Measurements from ENCODE around the gene MMP20.
"Not testable (repeated sequence)": the region's sequence is repeated elsewhere in the genome, so short reads cannot be mapped to it uniquely, and the experiment has no call there.

Gene MMP20

DNA sequence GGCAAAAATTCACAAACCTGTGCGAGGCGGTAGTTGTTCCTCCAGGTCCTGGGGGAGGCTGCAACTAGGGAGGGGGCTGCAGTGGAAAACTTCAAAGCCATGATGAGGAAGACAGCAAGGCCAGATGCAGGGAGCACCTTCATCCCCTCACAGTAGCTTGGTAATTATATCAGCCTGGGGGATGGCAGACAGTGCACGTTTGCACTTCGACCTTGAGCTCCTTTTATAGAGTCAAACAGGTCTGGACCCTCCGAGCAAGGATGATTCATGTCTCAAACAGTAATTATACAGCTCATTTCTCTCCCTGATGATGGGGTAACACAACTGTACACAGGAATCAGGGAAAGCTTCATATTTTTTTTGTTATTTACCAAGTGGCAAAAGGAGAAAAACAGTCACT, at the start of gene MMP20:
TSS of gene MMP20 (minus strand) at position 156 of the 400 bp plus-strand sequence. CDS start at position 143, 13 bp downstream.
- DNase-seq = no peak

DNA sequence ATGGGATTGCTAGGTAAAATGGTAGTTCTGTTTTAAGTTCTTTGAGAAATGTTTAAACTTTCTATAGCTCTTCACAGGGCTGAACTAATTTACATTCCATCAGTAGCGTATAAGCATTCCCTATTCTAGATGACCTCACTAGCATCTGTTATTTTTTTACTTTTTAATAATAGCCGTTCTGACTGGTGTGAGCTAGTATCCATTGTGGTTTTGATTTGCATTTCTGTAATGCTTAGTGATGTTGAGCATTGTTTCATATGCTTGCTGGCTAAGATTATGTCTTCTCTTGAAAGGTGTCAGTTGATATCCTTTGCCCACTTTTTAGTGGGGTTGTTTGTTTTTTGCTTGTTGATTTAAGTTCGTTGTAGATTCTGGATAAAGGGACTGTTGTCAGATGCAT, 44.5 kb upstream of the MMP20 start:
- no peak for DNase-seq

DNA sequence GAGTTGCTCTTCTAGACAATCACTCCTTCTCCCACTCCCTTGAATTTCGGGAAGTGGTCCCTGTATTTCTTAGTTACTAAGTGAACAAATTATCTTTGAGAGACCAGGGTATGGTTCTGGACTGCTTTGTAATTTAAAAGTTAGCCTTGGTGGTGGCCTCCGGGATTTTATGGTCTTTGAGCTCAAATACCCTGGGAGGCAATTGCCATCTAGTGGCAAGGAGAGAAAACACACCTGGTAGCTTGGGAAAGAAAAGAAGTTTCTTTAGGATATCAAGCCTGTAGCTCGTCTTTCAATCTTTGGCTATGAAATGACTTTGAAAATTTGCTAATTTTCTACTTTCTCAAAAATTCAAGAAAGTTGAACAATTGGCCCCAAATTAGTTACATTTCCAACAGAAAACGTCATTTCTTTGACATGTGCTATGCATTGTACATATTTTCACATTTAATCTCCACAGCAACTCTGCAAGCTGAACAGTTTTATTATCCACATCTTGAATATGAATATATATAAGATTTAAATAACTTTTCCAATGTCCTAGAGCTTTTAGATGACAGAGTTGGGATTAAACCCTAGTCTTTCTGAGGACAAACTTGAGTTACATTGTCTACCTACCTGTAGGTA, 41.3 kb upstream of the MMP20 start:
- peak; percentile 13 for DNase-seq

GRCh38 chr11:102664001-102664752, 39.0 kb upstream of the MMP20 start:
- no peak for DNase-seq

DNA sequence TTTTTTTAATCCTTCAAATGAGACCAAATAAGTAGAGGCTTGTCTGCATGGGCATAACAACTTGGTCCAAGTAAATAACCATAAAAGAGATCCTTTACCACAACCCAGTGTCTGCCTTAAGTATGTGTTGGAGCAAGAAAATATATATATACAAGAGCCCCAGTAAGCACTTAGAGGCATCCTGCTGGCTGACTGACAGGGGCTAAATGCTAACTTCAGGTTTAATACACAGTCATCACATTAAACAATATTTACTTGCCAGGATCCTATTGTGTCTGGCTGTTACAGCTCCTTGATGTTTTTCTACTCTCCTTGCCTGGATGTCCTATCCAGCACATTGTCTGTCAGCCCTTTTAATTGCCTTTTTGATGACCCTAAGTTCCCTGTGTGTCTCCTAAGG, 37.5 kb upstream of the MMP20 start:
- no peak for DNase-seq

GRCh38 chr11:102661040-102661439, 35.9 kb upstream of the MMP20 start:
- DNase-seq = no peak

- DNase-seq = no peak
Observed at GRCh38 chr11:102656528-102656927, 31.4 kb upstream of the MMP20 start.

DNA sequence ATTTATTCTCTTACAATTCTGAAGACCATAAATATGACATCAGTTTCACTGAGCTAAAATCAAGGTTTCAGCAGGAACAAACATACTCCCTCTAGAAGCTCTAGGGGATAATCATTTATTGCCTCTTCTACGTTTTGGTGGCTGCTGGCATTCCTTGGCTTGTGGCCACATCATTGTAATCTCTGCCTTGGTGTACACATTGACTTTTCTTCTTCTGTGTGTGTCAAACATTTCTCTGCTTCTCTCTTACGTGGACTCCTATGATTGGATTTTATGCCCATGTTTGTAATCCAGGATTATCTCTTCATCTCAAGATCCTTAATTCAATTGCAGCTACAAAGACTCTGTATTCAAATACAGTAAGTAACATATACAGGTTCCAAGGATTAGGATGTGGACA, 30.4 kb upstream of the MMP20 start:
- no peak for DNase-seq

GRCh38 chr11:102654761-102655160, 29.6 kb upstream of the MMP20 start:
- no peak for DNase-seq

GRCh38 chr11:102653744-102654291, 28.7 kb upstream of the MMP20 start:
- no peak for DNase-seq

GRCh38 chr11:102647430-102647829, 22.3 kb upstream of the MMP20 start:
- DNase-seq = no peak

DNA sequence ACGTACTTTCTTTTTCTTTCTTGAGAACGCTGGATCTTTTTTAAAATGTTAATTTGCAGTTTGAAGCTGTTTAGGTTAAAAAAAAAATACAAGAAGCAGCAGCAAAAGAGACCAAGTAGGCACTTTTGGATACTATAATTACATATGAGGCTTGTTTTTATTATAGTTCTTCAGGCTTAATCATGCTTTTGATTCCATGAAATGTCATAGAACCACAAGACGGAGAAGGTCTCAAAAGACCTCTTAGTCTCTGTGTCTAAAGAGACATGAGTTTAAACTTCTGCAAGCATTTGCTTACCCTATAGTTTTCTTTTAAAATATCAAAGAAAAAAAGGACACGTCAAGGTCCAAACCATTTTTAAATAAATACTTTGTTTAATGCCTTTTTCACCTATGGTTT, 18.8 kb upstream of the MMP20 start:
- DNase-seq = no peak

DNA sequence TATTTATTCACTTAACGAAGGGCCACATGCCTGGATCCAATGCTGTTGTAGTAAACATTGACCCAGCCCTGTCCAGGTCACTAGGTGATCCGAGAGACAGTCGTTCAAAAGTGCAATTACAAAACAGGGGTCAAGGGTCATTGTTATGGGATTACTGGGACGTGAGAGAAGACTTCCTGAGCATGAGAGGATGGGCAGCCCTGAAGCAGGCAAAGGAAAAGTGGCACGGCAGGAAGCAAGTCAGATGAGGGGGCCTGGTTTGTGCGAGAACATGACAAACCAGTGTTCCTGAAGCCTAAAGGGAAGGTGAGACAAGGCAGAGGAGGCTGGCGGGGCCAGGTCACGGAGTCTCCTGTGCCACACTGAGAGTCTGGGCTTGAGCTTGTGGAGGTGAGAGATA, 15.8 kb upstream of the MMP20 start:
- no peak for DNase-seq

DNA sequence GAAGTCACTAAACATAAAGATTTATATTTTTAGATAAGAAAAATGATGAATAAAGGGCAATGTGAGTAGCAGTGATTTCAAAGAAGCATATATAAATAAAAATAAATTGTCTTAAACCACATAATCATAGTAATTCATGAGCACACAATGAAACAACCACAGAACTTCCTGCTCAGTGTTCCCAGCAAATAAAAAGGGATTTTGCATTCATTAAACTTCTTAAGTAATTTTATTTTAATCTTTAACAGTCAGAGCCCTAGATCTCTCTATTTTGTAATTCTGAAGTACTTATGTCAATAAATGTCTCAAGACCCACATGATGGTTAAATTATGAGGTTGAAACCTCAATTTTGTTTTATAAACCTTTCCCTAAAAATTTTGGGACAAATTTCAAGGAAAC, 14.5 kb upstream of the MMP20 start:
- DNase-seq = no peak

- DNase-seq = no peak
Observed at GRCh38 chr11:102637731-102638130, 12.6 kb upstream of the MMP20 start.

GRCh38 chr11:102633385-102634026, 8.4 kb upstream of the MMP20 start:
- DNase-seq = no peak

DNA sequence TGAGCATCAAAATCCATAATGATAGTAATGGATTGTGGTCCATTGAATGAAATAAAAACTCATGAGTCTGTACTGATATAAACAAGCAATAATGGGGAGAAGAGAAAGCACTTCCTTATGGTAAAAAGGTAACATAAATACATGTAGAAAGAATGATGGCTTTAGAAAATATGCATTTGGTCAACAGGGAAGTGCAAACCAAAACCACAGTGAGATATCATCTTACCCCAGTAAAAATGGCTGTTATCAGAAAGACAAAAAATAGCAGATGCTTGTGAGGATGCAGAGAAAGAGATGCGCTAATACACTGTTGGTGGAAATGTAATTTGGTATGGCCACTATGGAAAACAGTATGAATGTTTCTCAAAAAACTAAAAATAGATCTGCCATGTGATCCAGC, 6.9 kb upstream of the MMP20 start:
- no peak for DNase-seq

DNA sequence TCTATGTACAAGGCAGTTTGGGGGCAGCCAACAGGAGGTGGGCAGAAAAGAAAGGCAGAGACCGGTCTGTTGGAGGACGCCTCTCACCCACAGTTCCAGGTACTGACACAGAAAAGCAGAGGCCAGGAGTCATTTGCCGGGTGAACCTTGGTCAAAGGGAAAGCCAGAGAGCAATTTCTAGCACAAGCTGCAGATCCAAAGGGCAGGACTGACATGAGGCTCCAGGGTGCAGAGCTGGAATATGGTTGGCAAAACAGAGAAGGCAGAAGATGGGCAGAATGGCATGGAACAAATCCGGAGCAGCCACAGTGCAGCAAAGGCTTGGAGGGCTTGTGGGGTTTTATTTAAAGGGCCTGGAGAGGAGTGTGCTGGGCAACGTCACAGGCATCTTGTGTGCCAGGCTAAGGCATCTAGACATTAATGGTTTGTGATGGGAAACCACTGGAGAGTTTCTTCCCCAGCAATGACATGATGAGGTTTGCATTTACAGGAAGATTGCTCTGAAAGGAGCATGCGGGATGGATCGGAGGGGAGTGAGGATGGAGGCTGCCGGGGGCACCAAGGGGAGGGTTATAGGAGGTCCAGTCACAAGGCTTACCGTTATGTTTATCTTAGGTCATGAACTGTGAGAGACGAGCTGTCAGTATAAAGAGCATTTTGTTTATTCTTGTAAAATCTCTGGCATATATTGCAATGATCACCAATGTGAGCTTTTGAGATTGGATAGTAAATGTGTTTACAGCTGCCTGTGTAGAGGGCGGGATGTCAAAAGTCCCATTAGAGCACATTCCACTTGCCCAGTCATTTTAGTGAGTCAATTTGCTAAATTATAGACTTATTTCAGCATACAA, 5.7 kb upstream of the MMP20 start:
- no peak for DNase-seq

DNA sequence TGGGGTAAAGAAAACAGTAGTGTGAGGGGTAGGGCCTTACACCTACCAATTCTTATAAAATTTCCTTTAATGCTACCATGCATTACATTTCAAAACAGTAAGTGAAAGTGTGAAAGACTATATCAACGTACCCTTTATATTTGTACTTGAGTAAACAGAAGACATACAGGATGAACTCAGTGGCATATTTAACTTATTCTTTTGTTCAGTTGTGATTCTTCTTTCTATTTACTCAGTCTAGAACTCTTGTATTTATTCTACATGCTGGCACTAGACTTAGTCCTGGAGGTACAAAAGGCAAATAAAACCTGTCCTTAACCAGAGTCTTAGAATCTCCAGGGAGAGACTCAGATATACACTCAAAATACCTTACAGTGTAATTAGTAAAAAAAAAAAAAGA, 4.8 kb upstream of the MMP20 start:
- not testable (repeated sequence) for DNase-seq

- no peak for DNase-seq
Observed at GRCh38 chr11:102626676-102627075, 1.5 kb upstream of the MMP20 start.

- DNase-seq = no peak
Observed at GRCh38 chr11:102623998-102624397, 1.1 kb downstream of the MMP20 start.

GRCh38 chr11:102623128-102623527, 2.0 kb downstream of the MMP20 start:
- no peak for DNase-seq

DNA sequence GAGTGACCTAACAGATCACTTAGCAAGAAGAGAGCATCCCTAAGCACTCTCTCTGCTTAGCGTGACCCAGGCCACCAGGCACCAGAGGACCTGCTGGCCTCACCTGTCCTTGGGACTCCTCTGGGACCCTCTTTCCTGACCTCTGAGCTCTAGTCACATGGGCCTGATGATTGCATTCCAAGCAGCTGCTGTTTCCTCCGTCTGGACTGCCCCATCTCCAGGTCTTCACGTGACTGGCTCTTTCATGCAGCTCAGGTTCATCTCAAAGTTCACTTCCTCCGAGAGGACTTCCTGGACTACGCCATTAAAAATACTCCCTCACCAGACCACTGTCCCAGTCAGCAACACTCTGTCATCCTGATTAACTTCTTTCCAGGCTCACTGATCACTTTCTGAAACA, 2.9 kb downstream of the MMP20 start:
- DNase-seq = no peak

Measured in NCI-H226 (cell line).